GM10266 (cell line): Measurements from ENCODE around the gene MASP1.

ENCODE experiments used
- DNase-seq: peaks from one replicate; pipeline ENCODE4 v3.0.0; 2012; ENCODE audit errors: extremely low spot score
- TF ChIP-seq, protein P1 (sequence below): IDR thresholded peaks from 2 replicates; pipeline ENCODE4 v1.5.1; 2012; ENCODE audit warnings: mild to moderate bottlenecking, low read depth; ENCODE audit not compliant: control insufficient read depth, insufficient read depth; ENCODE audit errors: missing control alignments

Gene MASP1

DNA sequence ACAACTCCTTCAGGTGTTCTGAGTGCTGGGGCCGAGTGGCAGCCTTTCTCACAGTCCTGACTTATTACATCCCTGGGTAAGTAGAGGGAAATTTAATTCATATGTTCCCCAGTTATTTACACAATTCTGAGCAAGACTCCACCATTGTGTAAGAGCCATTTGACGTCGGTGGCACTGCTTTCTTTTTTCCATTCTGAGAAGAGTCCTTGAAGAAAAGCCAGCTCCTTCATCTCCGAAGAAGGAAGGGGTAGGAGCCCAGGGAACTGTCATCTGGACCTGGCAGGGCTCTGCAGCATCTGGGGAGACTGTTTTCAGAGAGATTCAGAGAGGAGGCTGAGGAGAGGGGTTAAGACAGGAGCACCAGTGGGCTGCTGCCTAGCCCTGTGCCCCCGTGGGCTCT is 22.6 kb upstream of the MASP1 start:
- DNase-seq, result no peak
- TF ChIP-seq, protein P1, sequence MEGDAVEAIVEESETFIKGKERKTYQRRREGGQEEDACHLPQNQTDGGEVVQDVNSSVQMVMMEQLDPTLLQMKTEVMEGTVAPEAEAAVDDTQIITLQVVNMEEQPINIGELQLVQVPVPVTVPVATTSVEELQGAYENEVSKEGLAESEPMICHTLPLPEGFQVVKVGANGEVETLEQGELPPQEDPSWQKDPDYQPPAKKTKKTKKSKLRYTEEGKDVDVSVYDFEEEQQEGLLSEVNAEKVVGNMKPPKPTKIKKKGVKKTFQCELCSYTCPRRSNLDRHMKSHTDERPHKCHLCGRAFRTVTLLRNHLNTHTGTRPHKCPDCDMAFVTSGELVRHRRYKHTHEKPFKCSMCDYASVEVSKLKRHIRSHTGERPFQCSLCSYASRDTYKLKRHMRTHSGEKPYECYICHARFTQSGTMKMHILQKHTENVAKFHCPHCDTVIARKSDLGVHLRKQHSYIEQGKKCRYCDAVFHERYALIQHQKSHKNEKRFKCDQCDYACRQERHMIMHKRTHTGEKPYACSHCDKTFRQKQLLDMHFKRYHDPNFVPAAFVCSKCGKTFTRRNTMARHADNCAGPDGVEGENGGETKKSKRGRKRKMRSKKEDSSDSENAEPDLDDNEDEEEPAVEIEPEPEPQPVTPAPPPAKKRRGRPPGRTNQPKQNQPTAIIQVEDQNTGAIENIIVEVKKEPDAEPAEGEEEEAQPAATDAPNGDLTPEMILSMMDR, result no peak

DNA sequence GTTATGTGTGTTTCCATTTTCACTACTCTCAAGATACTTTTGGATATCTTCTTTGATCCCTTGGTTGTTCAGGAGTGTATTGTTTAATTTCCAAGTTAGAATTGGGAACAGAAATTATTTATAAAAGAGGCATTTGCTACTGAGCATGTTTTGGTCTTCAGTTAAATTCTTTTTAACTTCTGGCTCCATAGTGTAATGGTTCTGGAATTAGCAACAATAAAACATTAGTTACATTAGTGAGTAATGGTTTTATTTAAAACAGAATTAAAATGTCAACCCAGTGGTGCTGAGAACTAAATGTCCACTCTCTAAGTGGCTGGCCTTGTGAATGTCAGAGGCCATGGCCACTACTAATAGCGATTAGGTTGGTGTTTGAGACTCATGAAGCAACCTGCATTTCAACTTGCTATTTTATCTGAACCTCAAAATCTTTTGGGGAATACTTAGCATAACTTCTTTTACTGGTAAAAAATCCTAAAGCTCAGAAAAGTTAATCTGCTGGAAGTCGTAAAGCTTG is 19.5 kb upstream of the MASP1 start:
- TF ChIP-seq, protein P1, result no peak
- no peak for DNase-seq

DNA sequence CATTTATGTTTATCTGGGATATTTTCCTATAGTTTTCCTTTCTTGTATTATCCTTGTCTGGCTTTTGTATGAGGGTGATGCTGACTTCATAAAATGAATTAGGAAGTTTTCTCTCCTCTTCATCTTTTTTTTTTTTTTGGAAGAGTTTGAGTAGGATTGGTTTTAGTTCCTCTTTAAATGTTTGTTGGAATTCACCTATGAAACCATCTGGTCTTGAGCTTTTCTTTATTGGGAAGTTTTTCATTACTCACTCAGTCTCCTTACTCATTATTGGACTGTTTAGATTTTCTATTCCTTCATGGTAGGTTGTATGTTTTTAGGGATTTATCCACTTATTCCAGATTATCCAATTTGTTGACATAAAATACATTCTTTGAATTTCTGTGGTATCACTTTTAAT is 18.7 kb upstream of the MASP1 start:
- no peak for DNase-seq
- TF ChIP-seq, protein P1, result no peak

DNA sequence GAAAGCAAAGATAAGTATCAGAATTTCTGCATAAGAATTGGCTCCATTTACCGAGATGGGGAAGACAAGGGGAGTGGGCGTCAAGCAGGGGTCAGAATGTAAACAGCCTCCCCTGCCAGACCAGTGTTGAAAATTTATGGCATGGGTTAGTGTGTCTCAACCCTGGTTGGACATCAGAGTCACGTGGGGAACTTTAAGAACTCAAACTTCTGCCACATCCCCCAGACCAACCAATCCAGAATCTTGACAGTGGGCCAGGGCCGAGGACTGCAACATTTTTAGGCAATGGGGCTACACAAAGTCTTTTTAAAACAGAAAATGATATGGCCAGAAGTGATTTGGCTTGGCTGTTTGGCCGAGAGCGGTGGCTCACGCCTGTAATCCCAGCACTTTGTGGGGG is 14.3 kb upstream of the MASP1 start:
- TF ChIP-seq, protein P1, result no peak
- no peak for DNase-seq

DNA sequence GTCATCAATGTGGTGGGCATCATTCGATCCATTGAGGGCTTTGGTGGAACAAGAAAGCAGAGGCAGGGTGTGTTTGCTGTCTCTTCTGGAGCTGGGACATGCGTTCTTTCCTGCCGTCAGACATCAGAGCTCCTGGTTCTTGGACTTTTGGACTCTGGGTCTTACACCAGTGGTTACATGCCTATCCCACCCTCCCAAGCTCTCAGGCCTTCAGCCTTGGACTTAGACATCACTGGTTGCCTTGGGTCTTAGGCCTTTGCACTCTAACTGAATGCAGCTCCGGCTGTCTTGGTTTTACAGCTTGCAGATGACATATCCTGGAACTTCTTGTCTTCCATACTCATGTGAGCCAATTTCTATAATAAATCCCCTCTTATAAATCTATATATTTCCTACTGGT is 8.1 kb upstream of the MASP1 start:
- TF ChIP-seq, protein P1, result no peak
- no peak for DNase-seq

DNA sequence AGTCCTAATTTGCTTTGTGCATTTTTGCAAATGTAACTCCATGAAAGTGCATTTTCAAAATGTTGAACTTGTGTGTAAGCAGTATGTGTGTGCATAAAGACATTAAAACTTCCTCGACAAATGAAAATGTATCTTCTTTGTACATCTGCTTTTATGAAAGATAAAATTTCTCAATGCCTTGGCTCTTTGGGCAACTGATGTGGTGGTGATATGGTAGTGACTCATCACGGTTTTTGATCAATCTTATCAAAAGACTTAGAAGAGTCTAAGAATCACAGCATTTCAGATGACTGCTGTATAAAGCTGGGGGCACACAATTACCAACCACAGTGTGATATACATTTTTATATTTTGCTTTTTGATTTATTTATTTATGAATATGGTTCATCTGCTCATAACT is 5.4 kb upstream of the MASP1 start:
- DNase-seq, result no peak
- TF ChIP-seq, protein P1, result no peak

DNA sequence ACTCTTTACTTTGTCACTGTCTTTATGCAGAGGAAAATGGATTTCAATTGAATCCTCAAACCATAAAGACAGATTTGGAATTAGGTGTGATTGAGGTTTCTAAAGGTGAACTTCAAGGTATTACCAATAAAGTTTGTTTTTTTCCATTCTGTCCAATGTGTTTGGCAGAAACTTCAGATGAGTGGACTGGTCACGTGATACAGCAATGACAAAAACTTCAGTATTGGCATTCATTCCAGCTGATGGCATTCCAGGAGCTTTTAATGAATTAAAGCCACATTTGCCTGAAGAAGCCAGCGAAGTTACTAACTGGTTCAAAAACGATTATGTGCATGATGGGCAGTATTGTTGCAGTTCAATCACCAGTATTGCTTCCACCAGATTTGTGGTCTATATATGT is 4.5 kb upstream of the MASP1 start:
- DNase-seq, result no peak
- TF ChIP-seq, protein P1, result no peak
